CD4-positive, alpha-beta T cell treated with Interleukin-4 for 1 hour (primary cell): Measurements from ENCODE around the gene ERG.

Source experiments
- DNase-seq, 2 donors: peaks; one replicate each; pipeline ENCODE4 v3.0.0-alpha.2; 2020 to 2022

ERG gene

DNA sequence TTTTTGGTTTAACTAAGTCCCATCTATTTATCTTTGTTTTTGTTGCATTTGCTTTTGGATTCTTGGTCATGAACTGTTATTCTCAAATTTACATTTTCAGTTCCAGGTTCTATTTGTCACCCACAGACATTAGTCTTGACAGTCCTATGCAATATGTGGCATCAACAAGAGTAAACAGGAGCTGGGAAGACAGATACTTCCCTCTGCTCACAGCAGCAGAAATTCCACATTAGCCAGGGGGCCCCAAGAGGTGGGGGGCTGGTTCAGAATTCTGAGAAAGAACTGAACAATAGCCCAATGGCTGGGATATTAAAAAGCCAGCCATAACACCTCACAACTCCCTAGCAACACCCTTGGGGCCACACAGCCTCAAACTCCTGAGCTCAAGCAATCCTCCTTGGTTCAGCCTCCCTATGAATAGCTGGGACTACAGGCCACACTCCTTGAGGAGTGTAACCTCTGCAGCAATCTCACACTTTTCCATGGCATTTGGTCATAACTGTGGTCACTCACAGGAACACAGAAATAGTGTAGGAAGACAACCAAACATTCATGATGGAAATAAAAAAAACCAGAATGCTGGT is 67.8 kb downstream of the ERG start:
- DNase-seq = no peak

DNA sequence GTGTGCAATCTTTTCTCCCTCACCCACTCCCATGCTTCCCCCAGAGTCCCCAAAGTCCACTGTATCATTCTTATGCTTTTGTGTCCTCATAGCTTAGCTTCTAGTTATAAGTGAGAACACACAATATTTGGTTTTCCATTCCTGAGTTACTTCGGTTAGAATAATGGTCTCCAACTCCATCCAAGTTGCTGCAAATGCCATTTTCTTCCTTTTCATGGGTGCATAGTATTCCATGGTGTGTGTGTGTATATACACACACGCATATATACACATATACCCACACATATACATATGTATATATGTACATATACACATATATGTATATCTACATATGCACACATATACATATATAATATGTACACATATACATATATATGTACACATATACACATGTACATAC is 69.3 kb downstream of the ERG start:
- DNase-seq = no peak

DNA sequence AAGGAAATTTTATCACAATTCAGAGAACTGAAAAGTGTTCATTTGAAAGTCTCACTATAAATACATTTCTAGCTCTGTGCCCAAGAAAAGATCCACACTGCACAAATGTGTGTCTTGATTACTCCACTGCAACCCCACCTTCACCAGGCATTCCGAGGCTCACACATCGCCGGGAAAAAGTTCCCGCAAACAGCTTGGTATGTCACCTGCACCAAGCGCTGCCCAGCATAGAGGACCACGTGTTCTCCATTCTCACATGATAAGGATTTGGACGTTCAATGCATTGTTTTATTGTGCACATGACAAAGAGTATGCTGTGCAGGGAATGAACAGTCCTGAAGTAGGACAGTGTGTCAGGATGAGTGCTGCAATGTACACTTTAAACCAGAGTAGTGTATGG is 70.1 kb downstream of the ERG start:
- no peak for DNase-seq

DNA sequence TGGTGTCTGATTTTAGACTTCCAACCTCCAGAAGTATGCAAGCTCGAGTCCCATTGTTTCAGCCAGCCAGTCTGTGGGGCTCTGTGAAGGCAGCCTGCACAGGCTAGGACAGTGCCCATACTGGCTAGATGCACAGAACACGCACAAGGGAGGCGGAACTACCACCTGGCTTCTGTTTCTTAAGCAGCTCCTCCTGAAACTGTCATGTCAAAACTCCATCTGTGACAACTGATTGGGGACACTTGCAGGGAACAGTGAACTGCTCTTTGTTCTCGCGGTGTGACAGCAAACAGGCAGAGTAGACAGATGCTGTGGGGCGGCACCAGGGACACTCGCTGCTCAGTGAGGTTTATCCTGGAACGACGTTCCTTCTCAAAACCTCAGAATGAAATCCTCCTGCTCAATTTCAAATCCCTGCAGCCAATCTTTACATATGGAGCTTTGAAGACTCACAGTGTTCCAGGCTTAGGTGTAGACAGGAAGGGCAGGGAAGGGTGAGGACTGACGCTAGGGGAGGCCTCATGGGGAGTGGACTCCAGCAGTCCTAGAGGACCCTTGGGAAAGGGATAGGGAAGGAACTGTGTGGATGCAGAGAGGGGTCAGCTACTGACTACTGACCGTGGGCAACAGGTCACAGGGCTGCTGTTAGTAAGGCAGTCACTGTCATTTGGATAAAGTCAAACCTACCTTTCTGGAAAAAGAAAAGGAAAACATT is 73.8 kb downstream of the ERG start:
- DNase-seq = no peak

DNA sequence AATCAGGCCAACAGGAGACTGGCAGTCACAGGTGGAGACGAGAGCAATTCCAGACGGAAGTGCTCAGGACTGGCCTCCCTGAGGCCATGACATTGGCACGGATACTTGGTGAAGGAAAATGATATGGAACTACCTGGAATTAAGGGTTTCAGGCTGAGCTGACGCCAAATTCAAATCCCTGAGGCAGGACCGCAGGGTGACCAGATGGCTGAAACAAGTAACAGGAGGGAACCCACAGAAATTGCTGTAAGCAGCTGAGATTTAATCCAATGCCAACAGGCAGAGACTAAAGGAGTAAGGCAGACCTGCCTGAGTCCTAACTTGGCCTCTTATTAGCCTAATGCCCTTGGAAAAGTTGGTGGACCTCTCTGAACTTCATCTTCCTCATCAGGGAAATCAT is 76.2 kb downstream of the ERG start:
- DNase-seq = no peak

DNA sequence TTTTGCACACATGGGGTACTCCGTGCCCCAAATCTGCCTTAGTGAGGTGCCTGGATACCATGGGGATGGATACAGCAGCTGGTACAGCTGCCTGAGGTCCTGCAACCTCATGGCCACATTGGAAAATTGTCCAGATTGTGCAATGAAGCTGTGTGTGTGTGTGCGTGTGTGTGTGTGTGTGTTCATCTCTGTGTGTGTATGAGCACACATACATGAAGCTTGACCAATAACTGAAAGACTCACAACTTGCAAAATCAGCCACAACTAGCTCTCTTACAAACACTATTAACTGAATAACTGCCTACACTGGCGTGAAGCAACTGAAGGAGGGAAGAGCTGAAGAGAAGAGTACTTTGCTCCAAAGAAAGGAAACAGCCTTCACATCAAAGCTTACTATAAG is 78.1 kb downstream of the ERG start:
- DNase-seq = no peak

DNA sequence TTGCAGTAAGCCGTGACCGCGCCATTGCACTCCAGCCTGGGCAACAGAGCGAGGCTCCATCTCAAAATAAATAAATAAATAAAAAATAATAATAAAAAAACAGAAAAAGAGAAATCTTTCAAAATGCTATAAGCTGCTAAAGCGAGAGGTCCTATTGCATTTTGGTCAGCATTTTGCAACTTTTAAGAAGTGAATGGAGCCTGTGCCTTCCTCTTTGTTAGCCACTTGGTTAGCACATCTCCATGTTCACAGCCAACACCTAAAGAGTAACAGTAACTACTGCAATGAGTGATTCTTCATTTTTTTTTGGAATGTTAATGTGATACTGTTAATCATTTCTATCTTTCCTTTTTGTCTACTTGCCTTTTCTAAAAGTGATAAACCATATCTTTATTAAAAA is 80.6 kb downstream of the ERG start:
- no peak for DNase-seq

DNA sequence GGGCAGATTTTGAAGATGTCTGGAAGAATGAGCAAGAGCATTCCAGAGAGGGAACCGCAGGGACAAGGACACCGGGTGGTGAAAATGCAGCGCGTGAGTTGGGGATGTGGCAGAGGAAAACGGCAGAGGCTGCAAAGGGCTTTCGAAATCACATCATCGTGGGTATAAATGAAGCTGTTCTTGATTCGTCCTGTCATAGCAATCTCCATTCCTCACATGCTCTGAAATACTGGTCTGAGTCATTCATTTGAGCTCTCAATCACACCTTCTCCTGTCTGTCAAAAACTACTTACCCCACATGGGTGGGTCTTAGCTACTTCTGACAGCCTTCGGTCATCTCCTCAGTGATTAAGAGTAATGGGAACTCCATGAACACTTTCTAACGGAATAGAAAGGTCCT is 81.5 kb downstream of the ERG start:
- DNase-seq = no peak

DNA sequence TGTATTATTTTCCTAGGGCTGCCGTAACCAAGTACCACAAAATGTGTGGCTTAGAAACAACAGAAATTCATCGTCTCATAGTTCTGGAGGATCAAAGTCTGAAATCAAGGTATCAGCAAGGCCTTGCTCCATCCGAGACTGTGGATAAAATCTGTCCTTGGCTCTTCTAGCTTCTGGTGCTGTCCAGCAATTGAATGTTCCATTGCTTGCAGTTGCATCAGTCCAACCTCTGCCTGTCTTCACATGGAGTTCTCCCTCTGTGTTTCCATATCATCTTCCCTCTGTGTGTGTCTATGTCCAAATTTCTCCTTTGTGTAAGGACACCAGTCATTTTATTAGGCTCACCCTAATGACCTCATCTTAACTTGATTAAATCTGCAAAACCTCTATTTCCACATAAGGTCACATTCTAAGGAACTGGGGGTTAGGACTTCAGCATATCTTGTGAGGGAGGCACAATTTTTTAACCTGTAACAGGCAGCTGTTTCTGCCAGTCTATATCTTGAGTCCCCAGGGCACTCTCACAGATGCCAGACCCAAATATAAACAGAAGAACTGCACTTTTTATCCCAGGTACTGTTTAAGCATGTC is 84.2 kb downstream of the ERG start:
- DNase-seq = no peak

DNA sequence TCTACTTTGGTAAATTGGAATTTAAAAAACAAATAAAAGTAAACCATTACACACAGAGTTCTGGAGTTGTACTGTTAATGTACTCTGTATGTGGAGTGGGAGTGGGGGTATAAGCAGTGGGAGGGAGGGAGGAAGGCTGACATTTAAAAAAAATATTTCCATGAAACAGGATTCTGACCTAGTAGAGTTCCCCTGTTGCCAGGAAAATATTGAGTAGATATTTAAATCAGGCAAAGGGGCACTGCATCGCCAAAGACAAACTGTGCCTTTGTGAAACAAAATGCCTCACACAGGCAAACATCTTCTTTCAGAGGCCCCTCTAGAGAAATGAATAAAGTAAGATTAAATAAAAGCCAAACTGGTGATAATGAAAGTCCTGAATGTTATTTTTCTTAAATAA is 87.8 kb downstream of the ERG start:
- no peak for DNase-seq

DNA sequence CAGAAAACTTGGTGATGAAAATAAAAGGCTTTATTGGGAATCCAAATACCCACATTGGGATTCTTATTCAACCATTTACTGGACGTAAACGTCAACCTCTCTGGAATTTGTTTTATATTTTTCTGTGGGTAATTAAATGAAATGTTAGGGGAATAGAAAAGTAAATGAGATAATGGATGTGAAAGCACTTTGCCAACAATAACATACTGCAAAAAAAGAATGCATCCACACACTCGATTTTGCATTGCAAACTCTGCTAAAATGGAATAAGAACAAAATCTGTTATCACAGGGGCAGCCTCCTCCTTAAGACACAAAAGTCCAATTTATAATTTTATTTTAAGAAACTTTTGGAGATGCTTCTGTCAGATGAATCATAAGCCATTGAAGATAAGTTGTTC is 88.4 kb downstream of the ERG start:
- DNase-seq = no peak

DNA sequence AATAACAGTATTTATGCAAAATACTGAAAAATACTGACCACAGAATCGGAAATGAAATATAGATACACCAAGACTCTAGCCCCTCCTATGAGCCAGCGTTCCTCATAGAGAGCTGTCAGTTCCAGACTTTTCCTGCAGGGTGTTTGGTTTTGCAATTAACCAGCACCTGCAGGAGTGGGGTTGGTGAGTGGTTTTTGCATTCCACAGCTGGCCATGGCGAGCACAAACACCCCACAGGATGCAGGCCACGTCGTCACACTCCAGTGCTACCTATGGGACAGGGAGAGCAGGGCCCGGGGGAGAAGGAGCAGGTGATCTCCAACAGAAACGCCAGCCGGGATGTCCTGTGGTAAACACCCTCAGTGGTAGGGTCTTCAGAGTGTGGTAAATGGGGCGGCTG is 94.1 kb downstream of the ERG start:
- no peak for DNase-seq

DNA sequence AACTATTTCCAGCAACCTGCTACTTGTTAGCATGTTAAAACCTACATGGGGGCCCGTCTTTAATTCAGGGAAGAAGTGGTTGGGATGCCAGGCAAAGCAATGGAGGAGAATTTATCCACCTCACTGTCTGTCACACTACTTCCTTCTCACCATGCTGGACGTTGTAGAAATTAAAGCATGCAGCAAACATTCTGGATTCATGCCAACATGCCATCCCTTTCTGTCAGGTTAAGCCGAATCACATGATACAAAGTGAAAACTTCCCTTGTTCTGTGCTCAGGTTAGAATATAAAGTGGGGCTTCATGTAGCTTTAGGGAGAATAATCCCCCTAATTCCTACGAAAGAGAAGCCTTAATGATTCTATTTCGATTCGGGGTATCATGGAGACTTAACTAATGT is 95.5 kb downstream of the ERG start:
- no peak for DNase-seq

DNA sequence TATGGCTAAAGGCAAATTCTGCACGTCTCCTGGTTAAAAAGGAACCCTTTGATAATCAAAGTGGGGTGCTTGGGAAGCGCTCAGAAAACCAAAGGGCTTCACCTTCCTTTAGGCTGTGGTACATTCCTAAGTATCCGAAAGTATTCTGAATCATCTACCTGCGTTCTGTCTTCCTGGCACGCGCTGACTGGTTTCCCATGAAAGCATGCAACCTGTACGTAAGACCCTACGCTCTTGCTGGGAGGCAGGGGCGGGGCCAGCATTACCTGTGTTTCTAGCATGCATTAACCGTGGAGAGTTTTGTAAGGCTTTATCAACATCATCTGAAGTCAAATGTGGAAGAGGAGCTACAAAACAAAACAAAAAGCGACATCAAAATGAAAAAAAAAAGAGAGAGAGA is 96.0 kb downstream of the ERG start:
- DNase-seq = no peak

DNA sequence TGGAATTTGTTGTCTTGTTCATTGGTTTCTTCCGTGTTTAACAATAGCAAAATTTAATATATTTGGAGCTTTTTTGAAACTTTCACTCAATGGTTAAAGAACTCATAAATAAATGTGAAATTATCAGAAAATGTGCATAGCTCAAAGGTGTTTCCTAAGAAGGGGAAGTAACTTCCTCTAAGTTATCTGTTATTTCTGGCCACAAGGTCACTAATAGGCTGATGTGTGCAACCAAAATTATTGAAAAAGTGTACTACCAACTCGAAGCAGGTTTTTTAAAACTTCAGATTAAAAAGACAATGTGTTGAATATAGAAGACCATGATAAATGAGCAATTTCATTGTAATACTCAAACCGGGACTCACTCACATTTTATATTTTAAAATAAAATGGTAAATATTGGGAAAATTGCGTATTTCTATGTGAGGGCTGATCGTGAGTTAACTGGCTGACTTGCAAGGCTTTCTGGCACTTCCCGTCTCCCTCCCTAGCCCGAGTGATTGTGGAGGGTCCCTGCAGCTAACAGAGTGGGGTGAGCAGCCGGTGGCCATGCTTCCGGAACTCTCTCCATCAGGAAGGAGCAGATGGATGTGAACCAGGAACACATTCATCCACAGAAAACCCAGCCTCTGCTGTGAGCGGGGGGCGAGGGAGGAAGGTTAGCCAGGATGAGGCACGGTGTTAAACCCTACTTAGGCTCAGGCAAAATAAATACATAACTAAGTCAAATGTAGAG is 96.9 kb downstream of the ERG start:
- no peak for DNase-seq

DNA sequence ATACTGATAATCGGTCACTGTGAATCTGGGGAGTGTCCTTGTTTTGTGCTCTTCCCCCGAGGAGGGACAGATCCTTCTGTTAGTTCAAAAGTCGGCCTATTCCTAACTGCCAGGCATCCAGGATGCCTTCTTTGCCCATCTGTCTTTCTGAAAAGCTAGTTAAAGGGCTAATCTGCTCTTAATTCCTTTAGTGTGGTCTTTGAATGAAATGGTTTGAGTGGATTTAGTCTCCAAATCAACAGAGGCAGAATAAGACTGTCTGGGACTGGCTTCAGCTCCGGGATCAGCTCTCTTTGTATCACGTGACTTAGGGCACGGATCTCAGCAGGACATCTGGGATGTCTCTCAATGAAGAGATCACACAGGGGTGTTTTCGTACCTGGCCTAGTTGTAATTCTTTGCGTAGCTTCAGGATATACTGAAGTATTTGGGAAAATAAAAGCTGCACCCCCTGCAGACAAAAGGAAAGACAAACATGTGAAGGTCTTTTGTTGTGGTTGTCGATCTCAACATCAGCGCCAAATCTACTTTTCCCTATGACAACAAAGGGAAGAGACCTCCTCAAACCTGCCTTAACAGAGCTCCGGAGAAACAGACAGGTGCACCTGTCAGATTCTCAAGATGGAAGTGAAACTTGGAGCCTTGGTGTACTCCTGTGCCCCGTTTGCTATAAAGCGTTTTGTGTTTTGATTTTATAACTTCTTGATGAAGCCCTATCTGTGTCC is 97.9 kb downstream of the ERG start:
- no peak for DNase-seq

DNA sequence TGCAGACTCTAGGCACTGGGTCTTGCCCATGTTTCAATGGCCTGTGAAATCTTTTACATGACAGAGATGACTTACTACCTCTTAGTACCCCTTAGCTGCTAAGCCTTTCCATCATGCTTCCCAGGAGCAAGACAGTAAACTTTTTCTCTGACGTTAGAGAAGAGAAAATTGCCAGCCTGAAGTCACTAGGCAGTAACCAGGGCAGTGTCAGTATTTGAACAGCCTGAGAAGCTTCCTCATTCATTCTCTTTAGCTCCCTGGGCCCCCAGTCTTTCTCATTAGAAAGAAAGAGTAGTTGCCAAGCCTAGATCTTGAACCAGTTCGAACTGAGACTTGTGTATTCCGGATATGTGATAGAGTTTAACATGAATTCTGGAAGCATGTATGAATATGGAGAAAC is 99.2 kb downstream of the ERG start:
- no peak for DNase-seq

DNA sequence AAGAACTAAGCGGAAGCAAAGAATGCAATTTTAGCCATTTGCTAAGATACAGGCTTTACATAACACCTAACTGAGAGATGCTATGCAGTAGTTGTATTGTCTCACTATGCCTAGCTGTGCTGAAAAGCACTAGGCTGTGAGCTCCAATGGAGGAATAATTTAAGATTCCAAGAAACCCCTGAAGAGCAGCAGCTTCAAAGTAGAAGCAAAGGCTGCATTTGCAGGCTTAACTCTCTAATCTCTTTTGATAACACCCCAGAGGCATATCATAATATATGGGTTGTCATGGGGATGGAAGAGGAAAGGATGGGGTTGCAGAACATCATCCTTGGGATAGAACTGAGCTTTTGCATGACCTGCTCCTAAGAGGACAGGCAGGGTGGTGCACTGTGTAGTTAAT is 102.0 kb downstream of the ERG start:
- no peak for DNase-seq

DNA sequence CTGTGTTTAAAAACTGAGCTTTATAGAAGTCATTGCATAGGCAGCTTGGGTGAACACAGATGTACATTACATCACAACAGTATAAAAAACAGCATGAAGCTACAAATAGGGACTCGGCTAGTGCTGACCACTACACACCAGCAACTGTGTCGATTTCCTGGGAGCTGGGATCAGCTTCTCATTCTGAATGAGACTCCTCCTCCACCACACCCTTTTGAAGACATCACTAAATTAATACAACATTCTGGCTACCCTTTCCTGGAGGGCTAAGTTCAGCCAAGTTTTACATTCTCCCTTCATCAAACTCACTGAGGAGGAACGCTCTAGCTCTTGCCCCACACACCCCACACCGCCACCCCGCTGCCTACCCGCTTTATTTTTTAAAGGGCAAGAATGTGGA is 102.7 kb downstream of the ERG start:
- no peak for DNase-seq

DNA sequence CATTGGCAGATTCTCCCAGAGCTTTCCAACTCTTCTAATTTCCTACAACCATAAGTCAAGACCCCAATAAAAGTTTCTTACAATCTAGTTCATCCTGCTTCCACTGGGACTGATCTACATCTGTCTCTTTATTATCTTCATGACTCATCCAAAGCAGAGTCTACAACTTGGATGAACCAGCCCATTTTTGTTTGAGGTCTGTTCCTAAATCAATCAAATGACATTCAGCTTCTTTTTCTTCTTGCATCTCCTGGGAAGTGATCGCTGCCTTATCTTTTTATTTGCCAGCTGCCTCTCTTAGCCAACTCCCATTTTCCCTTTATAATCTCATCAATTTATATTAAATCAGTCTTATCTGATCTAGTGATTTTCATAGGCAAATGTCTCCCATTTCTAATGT is 105.6 kb downstream of the ERG start:
- DNase-seq = no peak

DNA sequence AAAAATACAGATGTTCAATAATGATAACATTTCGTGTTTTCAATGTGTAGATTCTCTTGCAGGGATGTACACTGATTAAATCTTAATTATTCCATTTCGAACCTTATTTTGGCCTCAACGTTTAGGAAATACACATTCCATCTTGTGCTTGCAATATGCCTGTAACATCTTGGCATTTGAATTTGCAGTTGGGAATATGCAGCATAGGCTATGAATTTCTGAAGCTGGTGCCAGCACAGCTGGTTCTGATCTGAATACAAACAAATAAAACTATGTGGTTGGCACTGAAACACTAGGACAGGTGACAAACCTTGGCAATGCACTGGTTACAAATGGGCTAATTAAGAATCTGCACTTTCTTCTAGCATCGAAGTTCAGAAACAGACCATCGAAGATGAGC is 108.4 kb downstream of the ERG start:
- DNase-seq = no peak

DNA sequence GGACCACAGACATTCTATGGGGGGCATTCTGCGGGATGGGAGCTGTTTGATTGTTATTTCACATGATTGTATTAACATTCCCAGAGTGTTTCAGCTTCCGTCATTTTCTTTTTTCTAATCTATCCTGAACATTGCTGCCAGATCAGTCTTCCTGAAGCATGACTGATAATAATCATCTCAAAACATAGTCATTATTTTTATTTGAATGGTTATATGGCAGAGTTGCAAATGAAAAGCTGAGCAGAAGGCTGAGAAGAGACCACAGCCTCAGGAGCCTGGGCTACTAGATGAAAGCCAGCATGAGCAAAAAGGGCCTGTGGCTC is 109.0 kb downstream of the ERG start:
- DNase-seq = no peak

DNA sequence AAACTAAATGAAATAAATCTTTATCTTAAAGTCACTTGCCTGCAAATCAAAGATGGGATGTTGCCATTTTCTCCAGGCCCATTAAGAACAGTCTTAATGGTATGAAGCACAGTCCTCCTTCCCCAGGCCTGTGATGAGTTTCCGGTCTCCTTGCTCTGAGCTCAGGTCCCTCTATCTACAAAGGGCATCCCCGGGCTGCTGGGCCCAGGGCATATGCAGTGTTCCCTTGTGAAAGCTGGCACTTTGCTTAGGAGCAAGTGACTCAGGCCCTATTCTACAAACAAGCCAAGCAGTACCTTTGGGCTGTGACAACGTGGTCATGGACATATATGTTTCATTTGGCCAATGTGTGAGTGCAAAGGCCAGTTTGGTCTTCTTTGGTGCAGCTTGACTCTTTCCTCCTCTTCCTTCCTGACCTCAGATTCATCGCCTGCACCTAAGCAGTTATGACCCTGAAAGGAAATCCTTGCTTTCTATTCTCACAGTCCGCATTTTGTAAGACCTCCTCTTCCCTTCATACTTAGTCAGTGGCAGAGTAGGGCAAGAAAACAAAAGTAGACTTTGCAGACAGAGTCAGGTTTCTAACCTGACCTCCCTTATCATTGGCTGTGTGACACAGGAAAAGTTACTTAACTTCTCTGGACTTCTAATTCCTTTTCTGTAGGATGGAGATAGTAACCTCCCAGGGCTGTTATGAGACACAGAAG is 109.5 kb downstream of the ERG start:
- no peak for DNase-seq
